Measurements from ENCODE around the gene UGT1A6.

DNA sequence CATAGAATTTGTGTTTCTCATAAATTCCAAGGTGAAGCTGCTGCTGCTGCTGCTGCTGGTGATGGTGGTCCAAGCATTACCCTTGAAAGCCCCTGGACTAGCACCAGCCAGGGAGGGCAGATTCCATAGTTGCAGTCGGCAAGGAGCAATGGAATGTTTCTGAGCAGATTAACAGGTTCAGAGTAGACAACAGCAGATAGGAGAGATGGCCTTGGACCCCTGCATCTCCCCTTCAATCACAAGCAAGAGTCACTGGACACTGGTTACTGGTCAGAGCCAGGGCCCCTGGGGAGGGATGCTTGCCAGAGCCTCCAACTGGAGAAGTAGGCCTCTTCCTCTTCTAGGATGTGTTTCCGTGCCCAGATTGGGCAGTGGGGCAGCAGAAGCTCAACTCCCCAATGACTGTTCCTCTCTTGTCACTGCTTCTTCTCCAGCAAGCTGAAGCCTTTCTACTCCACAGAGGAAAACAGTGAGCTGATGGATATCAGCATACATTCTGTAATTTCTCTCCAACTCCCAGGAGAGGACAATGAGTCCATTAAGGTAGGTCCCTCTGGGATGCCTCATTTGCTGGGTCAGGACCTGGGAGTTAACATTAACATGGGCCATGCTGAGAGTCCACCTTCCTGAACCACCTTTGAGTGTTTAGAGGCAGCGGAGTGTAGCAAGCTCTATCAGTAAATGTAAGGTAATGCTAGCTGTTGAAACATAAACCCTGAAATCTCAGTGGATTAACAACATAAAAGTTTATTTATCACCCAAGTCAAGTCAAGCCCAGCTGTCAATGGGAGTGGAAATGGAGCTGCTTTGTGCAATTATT is 120.8 kb downstream of the UGT1A6 start:
- TF ChIP-seq GATA2 (IDR thresholded peaks at IDR 0.05; ENCODE audit: low read depth, low read length) (no peak), GATA3 (IDR thresholded peaks at IDR 0.05; ENCODE audit: low read depth, low read length) (no peak)

All from SH-SY5Y (cell line).